DND-41 (cell line): Measurements from ENCODE around the gene MIA2.

Experiments
- ATAC-seq: fragments of 200-7000 bp; cut with Tn5 transposase; 3 replicates; pipeline ENCODE4 v1.9.1; 2021; ENCODE audit warnings: low read depth; ENCODE audit not compliant: insufficient read depth
- DNase-seq: peaks from one replicate; pipeline ENCODE4 v3.0.0-alpha.2; 2020
- H2AFZ ChIP-seq: 2 replicates; pipeline ENCODE4 v1.6.0; 2012; ENCODE audit warnings: low read depth, low read length
- H3K27ac ChIP-seq: 2 replicates; pipeline ENCODE4 v1.5.1; 2012; ENCODE audit warnings: low read length, inconsistent platforms
- H3K27me3 ChIP-seq: fragments of 200-600 bp; sonication (generic); 2 replicates; pipeline ENCODE4 v1.6.0; 2012; ENCODE audit warnings: low read length, mild to moderate bottlenecking, inconsistent platforms; ENCODE audit not compliant: insufficient read depth, poor library complexity
- H3K36me3 ChIP-seq: 2 replicates; pipeline ENCODE4 v1.5.1; 2012; ENCODE audit warnings: low read length, inconsistent platforms; ENCODE audit not compliant: insufficient read depth
- H3K4me1 ChIP-seq: 2 replicates; pipeline ENCODE4 v1.5.1; 2012; ENCODE audit warnings: mild to moderate bottlenecking, low read length; ENCODE audit not compliant: insufficient read depth
- H3K4me2 ChIP-seq: 2 replicates; pipeline ENCODE4 v1.6.0; 2012; ENCODE audit warnings: mild to moderate bottlenecking, moderate library complexity, low read length, inconsistent platforms; ENCODE audit not compliant: insufficient read depth
- H3K4me3 ChIP-seq, 2 experiments: fragments of 200-600 bp in 1 of 2; shearing (Covaris generic) in 1 of 2; 2 replicates each; pipeline ENCODE4 v1.5.1; 2012 to 2016; ENCODE audit warnings: inconsistent platforms in 2 of 2, low read length in 2 of 2, mild to moderate bottlenecking in 2 of 2, low read depth in 1 of 2, moderate library complexity in 1 of 2
- H3K79me2 ChIP-seq: 2 replicates; pipeline ENCODE4 v1.6.0; 2012; ENCODE audit warnings: low read length, inconsistent platforms; ENCODE audit not compliant: insufficient read depth
- H3K9ac ChIP-seq: 2 replicates; pipeline ENCODE4 v1.6.0; 2012; ENCODE audit warnings: low read depth, mild to moderate bottlenecking, inconsistent platforms, low read length, moderate library complexity
- H3K9me3 ChIP-seq: 2 replicates; pipeline ENCODE4 v1.5.1; 2012; ENCODE audit warnings: low read length, moderate library complexity, mild to moderate bottlenecking, inconsistent platforms; ENCODE audit not compliant: insufficient read depth, severe bottlenecking
- H4K20me1 ChIP-seq: 2 replicates; pipeline ENCODE4 v1.6.0; 2012; ENCODE audit warnings: low read length; ENCODE audit not compliant: insufficient read depth
- CTCF ChIP-seq: IDR thresholded peaks from 2 replicates; pipeline ENCODE4 v1.5.1; 2012; ENCODE audit warnings: borderline replicate concordance, low read length, moderate library complexity, mild to moderate bottlenecking; ENCODE audit not compliant: poor library complexity, severe bottlenecking; ENCODE audit errors: extremely low read depth
- EZH2 ChIP-seq: IDR thresholded peaks from 3 replicates; pipeline ENCODE4 v1.6.1; 2012; ENCODE audit warnings: borderline replicate concordance, low read depth, mild to moderate bottlenecking, moderate library complexity, low read length, inconsistent platforms; ENCODE audit not compliant: severe bottlenecking

The MIA2 gene

GRCh38 chr14:39425947-39426346, 192.2 kb downstream of the MIA2 start:
- Histone ChIP-seq H3K36me3 (peaks cover 3% of the 10 kb centered on the region), H3K27ac (no peak overlapping the region), H2AFZ (no peak overlapping the region), H3K27me3 (no peaks in the 10 kb centered on the region), H3K4me2 (no peak overlapping the region), H3K9me3 (no peaks in the 10 kb centered on the region), H3K9ac (no peak overlapping the region), H3K4me1 (peaks cover 32% of the 10 kb centered on the region), H3K4me3 (no peak overlapping the region), H4K20me1 (peaks cover 25% of the 10 kb centered on the region), H3K79me2 (peaks cover 96% of the 10 kb centered on the region)
- DNase-seq = no peak
- TF ChIP-seq EZH2 = no peak
- no peak for TF ChIP-seq CTCF
- no peak for ATAC-seq

DNA sequence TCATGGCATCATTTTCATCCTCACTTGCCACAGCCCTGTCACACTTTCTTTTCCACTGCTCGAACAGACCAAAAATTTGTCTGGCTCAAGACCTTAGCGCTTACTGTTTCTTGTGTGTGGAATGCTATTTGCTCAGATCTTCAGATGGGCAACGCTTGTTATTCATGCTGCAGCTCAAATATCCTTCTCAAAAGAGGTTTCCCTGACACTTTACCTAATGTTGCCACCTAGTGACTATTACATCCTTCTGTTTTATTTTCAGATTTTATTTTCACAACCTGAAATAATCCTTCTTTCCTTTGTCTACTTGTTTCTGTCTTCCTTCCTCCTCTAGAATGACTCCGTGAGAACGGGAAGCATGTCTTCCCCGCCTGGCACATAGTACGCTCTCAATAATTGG, 192.9 kb downstream of the MIA2 start:
- ATAC-seq = no peak
- Histone ChIP-seq H3K4me3 (no peak overlapping the region), H3K9ac (no peak overlapping the region), H3K27ac (no peak overlapping the region), H3K4me1 (peaks cover 34% of the 10 kb centered on the region), H3K36me3 (peaks cover 3% of the 10 kb centered on the region), H3K27me3 (no peaks in the 10 kb centered on the region), H3K9me3 (no peaks in the 10 kb centered on the region), H3K4me2 (no peak overlapping the region; the same call in 1 of the 2 replicates), H4K20me1 (peaks cover 31% of the 10 kb centered on the region), H2AFZ (no peak overlapping the region), H3K79me2 (peaks cover 97% of the 10 kb centered on the region)
- TF ChIP-seq EZH2 (no peak), CTCF (peak; percentile 56)
- no peak for DNase-seq

GRCh38 chr14:39428118-39428517, 194.4 kb downstream of the MIA2 start:
- Histone ChIP-seq H3K4me3 (no peak overlapping the region), H3K27ac (no peak overlapping the region), H3K36me3 (peaks cover 3% of the 10 kb centered on the region), H3K9me3 (no peaks in the 10 kb centered on the region), H4K20me1 (peaks cover 32% of the 10 kb centered on the region), H3K27me3 (no peaks in the 10 kb centered on the region), H3K4me1 (peaks cover 38% of the 10 kb centered on the region), H2AFZ (no peak overlapping the region), H3K4me2 (peak overlapping the region; percentile 73), H3K9ac (no peak overlapping the region), H3K79me2 (peaks cover 86% of the 10 kb centered on the region)
- no peak for TF ChIP-seq CTCF
- TF ChIP-seq EZH2 = no peak
- ATAC-seq (no peak), DNase-seq (no peak)
